HG02973 (cell line): Measurements from ENCODE around the gene HOXD10.

ENCODE experiments used
- ATAC-seq: cut with Tn5 transposase; IDR thresholded peaks from one replicate; pipeline ENCODE4 v1.9.1; 2021; ENCODE audit warnings: moderate library complexity; ENCODE audit not compliant: unreplicated experiment

The HOXD10 gene

DNA sequence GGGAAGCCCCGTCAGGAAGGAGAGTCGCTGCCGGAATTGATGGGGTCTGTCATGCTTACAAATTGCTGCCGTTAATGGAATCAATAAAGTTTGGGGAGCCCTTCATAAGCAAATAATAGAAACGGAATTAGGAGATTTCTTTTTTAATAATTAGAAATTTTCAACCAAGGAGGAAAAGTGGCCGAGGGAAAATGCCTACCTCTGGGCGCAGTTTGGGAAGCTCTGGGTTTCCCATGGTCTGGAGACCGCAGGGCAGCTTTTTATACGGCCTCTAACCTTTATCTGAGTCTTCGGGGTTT, 34.1 kb upstream of the HOXD10 start:
- no peak for ATAC-seq

DNA sequence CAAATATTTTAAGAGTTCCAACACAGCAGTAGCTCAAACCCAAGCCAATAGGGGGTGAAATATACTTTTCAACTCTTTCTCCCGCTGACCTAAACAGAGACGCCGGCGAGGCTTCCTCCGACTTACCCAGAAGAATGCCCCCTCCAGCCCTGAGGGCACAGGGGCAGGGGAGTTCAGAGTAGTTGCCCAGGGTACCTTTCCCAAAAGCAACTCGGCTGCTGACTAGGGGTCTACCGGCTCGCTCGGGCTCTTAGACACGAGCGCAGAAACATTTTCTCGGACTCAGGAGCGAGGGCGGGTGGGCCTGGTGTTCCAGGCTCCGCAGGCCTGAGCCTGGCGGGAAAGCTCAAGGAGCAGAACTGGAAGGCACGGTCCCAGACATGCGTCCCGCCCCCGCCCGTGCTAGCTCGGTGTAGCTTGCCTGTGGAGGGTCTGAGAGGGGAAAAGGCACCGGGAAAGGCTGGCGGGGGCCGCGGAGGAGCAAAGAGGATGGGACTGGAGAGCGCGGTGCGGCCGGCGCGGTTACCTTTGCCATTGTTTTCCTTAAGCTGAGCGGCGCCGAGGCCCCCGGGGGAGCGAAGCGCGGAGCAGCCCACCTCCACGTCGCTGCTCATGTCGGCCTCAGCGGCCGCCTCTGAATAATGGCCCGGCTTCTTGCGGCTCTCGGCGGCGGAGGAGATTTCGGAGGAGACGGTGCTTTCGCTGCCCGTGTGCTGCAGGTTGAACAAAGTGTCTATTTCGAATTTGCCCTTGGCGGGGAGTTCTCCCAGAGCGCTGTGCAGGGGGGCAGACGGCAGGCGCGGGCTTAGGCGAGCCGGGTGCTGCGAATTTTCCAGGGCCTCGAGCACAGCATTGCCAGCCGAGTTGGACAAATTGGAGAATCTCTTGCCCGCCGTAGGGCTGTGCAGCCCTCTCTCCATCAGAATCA, 33.5 kb upstream of the HOXD10 start:
- ATAC-seq: no peak

DNA sequence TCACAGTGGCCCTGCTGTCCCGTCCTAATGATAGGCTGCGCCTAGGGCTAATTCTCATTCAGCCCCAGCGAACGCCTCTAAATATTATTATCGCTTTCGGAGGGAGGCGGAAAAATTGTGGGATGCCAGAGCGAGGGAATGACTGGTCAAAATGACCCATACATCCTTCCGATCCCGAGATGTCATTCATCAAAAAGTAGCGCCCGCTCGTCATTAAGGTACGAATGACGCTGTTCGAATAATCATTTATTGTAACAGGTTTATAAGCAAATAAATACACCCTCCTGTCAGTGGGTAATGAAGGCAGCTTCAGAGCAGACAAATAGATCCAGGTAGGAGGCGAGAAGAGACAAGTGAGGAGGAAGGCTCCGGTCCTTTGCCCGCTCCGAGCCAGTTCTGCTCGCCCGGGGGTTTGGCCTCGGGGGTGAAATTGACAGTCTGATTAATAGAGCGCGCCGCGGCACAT, 32.7 kb upstream of the HOXD10 start, which contains the start of gene EVX2:
Gene EVX2, minus strand, starts transcription at position 167 of the 466 bp plus-strand sequence. CDS start 186 bp downstream, outside the sequence.
- no peak for ATAC-seq

DNA sequence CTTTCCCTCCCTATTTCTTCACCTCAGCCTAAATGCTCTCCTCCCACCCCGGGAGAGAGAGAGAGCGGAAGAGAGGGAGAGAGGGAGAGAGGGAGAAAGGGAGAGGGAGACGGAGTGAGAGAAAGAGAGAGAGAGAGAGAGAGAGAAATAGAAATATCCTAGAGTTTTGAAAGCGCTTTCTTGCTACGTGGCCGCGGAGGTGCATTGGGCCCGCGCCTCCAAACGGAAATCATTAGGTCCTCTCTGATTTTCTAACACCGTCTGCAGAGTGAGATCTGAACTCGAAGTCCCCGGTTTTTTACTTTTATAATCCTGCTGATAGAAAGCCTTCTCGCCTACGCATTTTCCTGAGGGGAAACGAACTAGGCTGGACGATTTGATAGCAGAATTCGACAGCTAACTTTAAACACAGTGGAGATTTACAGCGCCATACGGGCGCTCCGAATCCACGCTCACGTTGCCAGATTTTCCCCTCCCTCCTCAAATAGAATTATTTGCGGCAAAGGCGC, 31.9 kb upstream of the HOXD10 start:
- ATAC-seq: no peak

DNA sequence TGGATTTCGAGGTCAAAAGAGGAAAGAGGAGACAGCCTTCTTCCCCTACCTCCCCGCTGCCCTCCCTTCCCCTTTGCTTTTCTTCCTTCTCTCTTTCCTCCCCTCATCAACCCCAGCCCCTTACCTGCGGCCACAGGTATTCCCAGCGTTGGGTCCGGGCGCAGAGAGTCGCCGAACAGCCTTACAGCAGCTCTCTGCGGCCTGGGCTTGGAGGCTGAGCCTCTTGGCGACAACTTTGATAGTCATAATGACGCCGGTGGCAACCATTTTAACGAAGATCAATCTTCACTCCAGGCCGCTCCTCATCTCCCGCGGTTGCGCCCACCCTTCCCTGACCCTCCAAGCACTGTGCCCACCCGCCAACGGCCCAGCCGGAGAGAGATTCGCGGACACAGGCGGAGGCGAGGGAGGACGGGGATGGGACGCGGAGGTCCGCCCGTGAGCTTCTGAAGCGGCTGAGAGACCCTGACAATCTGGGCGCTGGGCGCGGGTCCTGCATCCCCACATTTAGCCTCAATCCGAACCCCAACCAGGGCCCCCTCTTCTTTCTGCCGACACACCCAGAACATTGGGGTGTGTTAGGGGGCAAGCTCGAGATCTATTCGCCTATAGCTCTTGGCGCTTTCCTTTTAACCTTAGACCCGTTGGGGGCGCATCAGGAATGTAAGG, 31.3 kb upstream of the HOXD10 start:
- ATAC-seq: no peak

DNA sequence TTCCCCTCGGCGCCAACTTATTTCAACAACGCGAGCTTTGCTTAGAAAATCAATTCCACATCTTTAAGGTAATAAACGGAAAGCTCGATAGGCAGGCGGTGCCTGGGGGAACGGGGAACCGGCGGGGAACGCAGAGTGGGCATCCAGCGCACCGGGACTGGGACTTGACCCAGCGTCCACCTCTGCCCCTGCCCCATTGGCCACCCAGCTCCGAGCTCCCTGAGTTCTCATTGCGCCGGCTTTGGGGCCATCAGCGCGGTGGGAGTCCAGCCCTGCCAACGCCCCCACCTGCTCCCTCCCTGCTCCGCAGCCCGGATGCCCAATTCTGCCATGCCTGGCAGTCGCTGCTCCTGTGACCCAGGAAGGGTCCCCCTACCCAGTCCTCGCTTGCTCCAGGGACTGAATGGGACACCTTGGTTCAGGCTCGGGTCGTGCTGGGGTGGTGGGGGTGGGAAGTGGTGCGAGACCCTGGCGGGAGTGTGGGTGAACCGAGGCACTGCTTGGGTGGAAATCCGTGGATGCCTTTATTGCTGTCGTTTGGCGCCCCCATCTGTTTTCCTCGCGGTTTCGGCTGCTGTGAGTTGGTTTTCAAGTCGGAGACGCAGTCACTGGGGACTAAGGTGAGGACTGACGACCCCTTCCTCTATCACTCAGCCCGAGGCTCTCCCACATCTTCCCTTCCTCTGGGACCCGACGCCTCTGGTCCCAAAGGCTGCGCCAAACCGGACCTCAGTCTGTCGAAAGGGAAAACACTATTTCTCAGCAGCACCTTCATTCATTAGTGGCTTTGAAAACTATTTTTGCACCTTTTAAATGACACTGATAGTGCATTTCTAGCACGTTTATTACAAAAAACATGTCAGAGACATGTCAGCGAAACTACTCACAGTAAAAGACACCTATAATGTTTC, 30.5 kb upstream of the HOXD10 start:
- no peak for ATAC-seq

DNA sequence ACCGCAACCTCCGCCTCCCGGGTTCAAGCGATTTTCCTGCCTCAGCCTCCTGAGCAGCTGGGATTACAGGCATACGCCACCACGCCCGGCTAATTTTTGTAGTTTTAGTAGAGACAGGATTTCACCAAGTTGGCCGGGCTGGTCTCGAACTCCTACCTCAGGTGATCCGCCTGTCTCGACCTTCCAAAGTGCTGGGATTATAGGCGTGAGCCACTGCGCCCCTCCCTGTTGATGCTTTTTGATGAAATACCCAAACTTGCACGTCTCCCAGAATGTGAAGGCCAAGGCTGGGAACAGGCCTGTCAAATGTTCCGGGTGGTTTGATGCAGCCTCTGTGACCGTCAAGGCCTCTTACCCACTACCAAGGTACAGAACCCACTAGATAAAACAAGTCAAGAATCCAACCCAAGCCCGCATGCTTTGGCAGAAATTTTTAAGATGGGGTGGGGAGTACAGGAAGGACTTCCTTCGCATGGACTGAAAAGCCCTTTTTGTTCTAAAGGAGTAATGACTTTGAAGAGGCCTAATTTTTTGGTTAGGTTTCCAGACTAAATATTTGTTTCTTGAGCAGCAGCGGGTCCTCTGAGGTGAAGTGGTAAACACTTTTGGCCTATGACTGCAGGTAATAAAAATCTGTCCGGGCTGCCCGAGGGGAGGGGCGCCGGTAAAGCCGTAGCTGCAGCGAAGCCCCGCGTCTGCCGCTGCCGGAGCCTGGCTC, 29.1 kb upstream of the HOXD10 start:
- no peak for ATAC-seq

DNA sequence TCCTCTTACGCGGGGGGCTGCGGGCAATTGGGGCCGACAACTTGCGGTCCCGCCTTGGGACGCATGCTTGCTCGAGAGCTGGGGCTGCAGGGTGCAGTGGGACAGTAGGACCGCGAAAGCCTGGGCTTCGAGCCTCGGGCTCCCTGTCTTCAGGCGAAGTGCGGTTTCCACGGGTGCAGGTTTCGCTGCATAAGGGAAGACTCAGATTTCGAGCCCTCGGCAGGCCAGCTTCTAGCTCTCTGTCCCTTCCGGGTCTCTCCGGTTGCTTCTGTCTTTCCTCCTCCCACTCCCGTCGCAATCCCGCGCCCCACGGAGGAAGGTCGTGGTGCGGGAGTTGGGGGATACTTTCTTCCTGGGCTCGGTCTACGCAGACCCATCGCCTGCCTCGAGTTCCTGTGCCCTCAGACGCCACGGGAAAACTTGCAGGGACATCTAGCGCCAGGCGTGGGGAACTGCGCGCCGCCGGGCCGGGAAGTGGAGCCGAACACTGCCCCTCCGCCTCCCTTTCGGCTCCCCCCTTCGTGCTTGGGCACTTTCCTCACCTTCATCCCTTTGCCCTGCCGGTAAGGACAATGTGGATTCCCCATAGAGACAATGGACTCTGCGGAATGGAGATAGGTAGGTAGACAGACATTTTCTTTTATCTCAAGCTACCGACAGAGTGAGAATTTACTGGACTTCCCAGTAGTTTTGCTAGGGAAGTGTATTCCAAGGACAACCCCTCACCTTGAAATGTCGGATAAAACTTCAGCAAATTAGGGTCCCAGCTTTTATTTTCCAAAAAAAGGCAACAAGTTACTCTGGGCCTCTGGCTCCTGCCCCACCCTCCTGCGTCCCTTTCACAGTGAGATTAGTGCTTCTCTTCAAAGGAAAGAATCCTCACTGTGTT, 28.3 kb upstream of the HOXD10 start:
- no peak for ATAC-seq

DNA sequence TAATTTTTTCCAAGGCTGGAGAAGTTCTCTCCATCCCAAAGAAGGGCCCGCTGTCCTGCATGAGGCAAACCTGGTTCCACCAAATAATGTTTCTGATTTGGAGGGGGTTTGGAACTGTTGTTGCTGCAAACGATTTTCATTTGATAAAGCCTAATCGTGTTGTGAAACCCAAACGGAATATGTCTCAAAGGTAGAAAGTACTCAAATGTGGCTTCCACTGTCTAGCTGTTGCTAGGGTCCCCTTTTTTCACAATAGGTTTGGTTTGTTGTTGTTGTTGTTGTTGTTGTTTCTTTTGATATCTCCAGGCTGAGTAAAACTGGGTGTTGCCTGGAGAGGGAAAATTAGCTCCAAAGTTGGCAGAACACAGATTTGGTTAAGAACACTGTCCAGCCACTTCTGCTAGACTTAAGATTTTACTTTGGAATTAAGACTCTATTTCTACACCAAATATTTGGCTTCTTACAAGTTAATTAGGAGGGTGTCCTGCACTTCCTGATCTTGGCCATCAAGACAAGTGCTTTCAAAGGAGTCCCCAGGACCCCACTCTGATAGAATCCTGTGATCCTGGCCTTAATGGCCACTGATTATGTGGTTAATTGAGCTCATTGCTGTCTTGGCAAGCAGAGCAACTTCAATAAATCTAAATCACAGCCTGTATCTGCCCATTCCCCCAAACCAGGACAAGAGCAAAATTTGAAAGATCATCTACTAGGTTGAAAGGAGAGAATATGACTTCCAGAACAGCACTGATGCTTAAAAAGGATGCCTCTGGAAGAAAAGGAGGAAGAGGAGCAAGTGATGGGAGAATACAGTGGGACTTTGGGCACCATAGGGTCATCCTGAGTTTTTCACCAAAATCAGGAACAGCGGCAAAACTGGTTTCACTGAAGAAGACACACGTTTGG, 27.4 kb upstream of the HOXD10 start:
- ATAC-seq: no peak

DNA sequence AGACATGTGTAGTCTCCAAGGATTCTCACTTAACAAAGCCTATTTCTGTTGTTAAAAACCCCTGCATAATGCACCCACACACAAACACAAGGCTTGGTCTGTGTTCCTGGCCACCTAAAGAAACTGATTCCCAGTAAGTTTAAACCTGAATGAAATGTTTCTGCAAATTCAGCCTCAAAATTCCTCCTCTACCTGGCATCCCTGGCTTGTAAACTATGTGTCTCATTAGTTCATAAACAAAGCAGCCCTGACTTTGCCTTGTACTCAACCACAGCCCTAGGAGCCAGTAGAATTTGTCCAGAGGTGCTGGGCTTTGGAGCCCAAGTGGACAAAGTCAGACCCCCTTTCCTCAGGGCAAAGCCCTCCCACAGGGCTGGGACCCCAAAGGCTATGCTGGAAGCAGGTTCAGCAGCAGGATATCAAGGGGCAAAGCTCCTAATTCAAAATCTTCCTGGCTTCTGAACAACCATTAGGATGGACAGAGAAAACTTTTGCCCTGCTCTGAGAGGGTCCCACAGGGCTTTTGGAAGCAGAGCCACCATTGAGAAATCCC, 26.7 kb upstream of the HOXD10 start:
- ATAC-seq: no peak

DNA sequence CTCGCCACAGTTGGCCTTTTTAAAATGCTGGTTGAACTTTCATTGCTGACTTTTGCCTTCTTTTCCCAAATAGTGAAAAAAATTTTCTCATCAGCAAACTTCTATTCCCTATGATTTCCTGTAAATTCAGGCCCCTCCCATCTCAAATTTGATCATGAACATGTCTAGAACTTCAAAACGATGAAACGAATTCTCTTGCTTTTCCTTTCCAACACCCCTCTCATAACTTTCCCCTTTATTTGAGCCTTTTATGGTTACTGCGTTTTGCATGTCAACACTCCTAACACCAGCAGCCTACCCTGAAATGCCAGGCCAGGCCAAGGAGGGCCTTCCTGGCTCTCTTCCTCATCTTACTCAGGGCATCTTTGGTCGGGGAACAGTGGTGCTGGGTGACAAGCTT, 25.7 kb upstream of the HOXD10 start:
- ATAC-seq: no peak

DNA sequence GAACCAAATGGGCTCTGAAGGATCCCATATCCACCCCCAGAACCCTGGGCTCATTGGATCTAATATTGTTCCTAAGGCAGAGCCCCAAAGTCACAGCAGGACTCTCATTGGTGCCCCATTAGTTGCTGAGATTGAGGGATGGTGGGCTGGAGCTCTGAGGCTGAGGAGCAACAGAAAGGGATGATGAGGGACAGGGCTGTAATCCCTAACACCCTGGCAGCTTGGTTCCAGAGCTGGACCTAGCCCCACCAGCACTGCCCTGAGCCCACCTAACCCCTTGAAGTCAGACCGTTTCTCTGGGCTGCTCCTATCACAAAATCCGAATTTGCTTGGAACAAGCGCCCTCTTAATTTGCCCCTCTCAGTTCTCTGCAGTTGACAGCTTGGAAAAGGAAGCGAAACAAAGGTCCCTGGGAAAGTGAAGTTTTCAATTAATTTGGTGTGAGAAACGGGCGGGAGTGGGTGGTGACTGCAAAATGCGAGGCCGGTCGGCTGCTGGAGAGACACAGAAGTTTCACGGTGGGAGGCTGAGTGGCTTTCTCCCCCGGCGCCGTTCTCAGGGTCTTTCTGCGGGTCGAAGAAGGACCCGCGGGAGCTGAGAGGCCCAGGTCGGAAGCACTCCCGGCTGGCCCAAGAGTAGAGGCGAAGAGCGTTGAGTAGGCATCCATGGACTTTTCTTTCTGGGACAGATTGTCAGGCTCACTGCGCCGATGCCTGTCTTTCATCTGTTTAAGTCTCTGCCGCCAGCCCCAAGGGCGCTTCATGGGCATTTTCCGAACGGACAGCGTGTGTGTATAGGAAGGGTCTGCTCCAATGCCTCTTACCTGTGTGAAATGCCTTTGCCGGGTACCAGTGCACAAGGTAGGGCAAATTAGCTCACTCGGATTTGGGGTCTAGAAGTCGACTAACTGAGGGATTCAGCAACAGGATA, 25.0 kb upstream of the HOXD10 start:
- no peak for ATAC-seq

DNA sequence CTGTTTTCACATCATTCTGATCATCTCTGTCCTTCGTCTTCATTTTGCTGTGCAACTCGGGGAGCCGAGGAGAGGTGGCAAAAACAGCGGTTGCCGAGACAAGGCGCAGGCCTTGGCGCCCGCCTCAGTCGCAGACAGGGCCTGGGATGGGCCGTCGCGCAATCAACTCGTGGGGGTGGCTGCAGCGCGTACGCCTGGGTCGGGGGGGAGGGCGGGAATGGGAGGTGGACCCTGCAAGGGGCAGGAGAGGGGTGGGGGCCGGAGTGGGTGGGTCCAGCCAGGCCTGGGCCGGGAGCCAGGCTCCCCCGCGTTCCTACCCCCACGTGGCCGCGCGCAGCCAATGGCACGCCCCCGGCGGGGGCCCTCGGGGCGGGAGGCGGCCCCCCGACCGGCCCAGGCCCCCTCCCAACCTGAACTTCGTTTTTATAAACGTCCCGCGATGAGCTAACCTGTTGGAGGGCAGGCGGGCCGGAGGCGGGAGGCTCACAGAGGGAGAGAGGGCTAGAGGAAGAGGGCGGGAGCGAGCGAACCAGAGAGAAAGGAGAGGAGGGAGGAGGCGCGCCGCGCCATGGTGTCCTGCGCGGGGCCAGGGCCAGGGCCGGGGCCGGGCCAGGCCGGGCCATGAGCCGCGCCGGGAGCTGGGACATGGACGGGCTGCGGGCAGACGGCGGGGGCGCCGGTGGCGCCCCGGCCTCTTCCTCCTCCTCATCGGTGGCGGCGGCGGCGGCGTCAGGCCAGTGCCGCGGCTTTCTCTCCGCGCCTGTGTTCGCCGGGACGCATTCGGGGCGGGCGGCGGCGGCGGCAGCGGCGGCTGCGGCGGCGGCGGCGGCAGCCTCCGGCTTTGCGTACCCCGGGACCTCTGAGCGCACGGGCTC, 24.1 kb upstream of the HOXD10 start, which contains the start of gene HOXD13:
Gene HOXD13, plus strand, starts transcription at position 452 of the 875 bp plus-strand sequence. Its CDS starts 170 bp downstream, at position 622.
- ATAC-seq: no peak

DNA sequence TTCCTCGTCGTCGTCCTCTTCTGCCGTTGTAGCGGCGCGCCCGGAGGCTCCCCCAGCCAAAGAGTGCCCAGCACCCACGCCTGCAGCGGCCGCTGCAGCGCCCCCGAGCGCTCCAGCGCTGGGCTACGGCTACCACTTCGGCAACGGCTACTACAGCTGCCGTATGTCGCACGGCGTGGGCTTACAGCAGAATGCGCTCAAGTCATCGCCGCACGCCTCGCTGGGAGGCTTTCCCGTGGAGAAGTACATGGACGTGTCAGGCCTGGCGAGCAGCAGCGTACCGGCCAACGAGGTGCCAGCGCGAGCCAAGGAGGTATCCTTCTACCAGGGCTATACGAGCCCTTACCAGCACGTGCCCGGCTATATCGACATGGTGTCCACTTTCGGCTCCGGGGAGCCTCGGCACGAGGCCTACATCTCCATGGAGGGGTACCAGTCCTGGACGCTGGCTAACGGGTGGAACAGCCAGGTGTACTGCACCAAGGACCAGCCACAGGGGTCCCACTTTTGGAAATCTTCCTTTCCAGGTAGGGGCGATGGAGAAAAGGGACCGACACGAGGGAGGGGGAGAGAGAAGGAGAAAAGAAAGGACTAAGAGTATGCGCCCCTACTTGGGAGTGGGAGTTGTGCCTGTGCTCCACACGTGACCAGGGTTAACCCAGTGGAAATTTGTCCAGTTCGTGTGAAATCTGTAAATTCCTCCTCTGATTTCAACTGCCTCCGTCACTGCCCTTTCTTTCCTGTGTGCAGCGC, 23.3 kb upstream of the HOXD10 start:
- no peak for ATAC-seq

DNA sequence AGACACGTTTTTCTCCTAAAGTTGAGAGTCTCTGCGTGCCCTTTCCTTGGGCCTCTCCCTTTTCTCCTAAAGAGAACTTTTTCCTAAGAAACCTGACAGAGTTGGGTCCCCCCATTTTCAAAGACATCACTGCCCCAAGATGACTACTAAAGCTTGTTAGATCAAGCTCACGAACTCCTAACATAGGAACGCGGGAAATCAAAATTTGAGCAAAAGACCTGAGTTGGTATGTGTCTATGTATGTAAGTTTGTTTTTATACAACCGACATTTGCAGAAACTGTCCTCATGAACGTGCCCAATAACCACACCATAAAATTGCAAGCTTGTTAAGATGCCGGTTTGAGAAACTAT, 22.7 kb upstream of the HOXD10 start:
- no peak for ATAC-seq
